Heart right ventricle (tissue), 16 donors: ENCODE results near the gene ALDH3B2. TPM values are rescaled to one million over a fixed set of nuclear protein-coding genes. Genes with fewer than 3 reads are reported as not detected.

Experiments
- ATAC-seq, 8 donors: fragments of 200-7000 bp; cut with Tn5 transposase; one replicate each; pipeline ENCODE4 v1.9.1; 2020; ENCODE audit warnings: mild to moderate bottlenecking in 8 of 8, moderate library complexity in 8 of 8, moderate number of reproducible peaks in 1 of 8
- DNase-seq, 2 donors: peaks; one replicate each; pipeline ENCODE4 v3.0.0-alpha.2; 2020
- H3K27ac ChIP-seq, 10 donors: fragments of 200-600 bp; sonication (generic) in 2 of 10; one replicate each; pipeline versions ENCODE4 v1.5.0 to v1.8.0; 2020 to 2022; ENCODE audit warnings: mild to moderate bottlenecking in 3 of 10
- H3K27me3 ChIP-seq, 7 donors: fragments of 200-600 bp; one replicate each; pipeline ENCODE4 v1.8.0; 2021 to 2022; ENCODE audit warnings: mild to moderate bottlenecking in 2 of 7
- H3K36me3 ChIP-seq, 9 donors: fragments of 200-600 bp; sonication (generic) in 1 of 9; one replicate each; pipeline versions ENCODE4 v1.5.0 to v1.8.0; 2020 to 2022; ENCODE audit warnings: mild to moderate bottlenecking in 2 of 9
- H3K4me1 ChIP-seq, 9 donors: fragments of 200-600 bp; sonication (generic) in 1 of 9; one replicate each; pipeline versions ENCODE4 v1.5.0 to v1.8.0; 2020 to 2022; ENCODE audit warnings: mild to moderate bottlenecking in 4 of 9
- H3K4me3 ChIP-seq, 10 donors: fragments of 200-600 bp; sonication (generic) in 2 of 10; one replicate each; pipeline versions ENCODE4 v1.5.0 to v1.8.0; 2020 to 2022; ENCODE audit warnings: mild to moderate bottlenecking in 7 of 10, moderate library complexity in 2 of 10
- H3K9me3 ChIP-seq, 11 donors: fragments of 200-600 bp in 10 of 11; sonication (generic) in 2 of 11; one replicate each; pipeline versions ENCODE4 v1.5.0 to v1.8.0; 2013 to 2022; ENCODE audit warnings: mild to moderate bottlenecking in 2 of 11, control low read depth in 1 of 11, moderate library complexity in 1 of 11
- WGBS, 2 donors: extraction: QIAGEN DNeasy Blood & Tissue Kit; methylation state at CpG; one replicate each; pipeline ENCODE4 v1.1.7; 2013; ENCODE audit warnings: inconsistent platforms in 1 of 2; 5-methylcytosine and 5-hydroxymethylcytosine counted together
- intact Hi-C, 10 donors: fragments of 100-400 bp; cut with DNase I; formaldehyde crosslinking; loops; one replicate each; pipeline versions ENCODE4 v1.11.1 to v1.14.2; 2022
- polyA plus RNA-seq, 2 donors: library from polyadenylated mRNA; stranded (reverse); fragments of 200-250 nt; gene quantifications; one replicate each; pipeline ENCODE4 v1.2.3, GENCODE V29; 2013
- total RNA-seq, 10 donors: library from RNA; stranded (reverse); fragmentation: NEBNext Ultra II Directional in 3 of 10; extraction: Animal tissue kit (Norgen Biotek cat#: 25700) in 3 of 10; gene quantifications; one replicate each; pipeline versions ENCODE4 v1.2.1 to v1.2.4, GENCODE V29; 2021 to 2023
- TF ChIP-seq, protein P1 (sequence below), 9 donors: fragments of 200-600 bp; sonication (generic) in 2 of 9; IDR thresholded peaks; one replicate each; pipeline versions ENCODE4 v1.5.0 to v1.8.0; 2021 to 2022; ENCODE audit warnings: antibody characterized with exemption in 9 of 9, mild to moderate bottlenecking in 5 of 9, moderate library complexity in 1 of 9
- donor health status: Arrhythmogenic right ventricular cardiomyopathy.
- donor health status: ischemic (EF 13 %, LVEDD 7.1; RV severe dilation, severe dysfunction).
- donor health status: healthy with polysubstance abuse.
- donor health status: DM: no; HTN: yes; CAD: no.
- donor health status: DM: no; HTN: no; CAD: no.
- donor health status: ischemic (EF 25% LVEDD 6.9; RV normal size, moderate dysfunction).
- donor health status: ischemic (EF 25% LVEDD 5.7; RV mildly dilated, moderate dysfunction).
- donor health status: healthy.
- donor health status: DM: yes; HTN: yes; CAD: no.
- donor health status: Ischemic cardiomyopathy.
- donor health status: ischemic (EF 35%, LVEDD 5.7; RV mildly dilated, moderate dysfunction).
- donor health status: nonischemic (EF 11% LVEDD 7.7; RV severe dilation, severe dysfunction).
- donor health status: DM: yes; HTN: yes; CAD: no.
- donor health status: PGD.
- donor health status: ischemic (EF 29% LVEDD 5.4; RV normal size, mild dysfunction).
- donor health status: nonischemic (EF 23%, LVEDD 6.1; RV moderate dilation, normal function).

The ALDH3B2 gene
- total and polyA plus RNA-seq, 12 donors = 0.03 TPM; not detected in 11

DNA sequence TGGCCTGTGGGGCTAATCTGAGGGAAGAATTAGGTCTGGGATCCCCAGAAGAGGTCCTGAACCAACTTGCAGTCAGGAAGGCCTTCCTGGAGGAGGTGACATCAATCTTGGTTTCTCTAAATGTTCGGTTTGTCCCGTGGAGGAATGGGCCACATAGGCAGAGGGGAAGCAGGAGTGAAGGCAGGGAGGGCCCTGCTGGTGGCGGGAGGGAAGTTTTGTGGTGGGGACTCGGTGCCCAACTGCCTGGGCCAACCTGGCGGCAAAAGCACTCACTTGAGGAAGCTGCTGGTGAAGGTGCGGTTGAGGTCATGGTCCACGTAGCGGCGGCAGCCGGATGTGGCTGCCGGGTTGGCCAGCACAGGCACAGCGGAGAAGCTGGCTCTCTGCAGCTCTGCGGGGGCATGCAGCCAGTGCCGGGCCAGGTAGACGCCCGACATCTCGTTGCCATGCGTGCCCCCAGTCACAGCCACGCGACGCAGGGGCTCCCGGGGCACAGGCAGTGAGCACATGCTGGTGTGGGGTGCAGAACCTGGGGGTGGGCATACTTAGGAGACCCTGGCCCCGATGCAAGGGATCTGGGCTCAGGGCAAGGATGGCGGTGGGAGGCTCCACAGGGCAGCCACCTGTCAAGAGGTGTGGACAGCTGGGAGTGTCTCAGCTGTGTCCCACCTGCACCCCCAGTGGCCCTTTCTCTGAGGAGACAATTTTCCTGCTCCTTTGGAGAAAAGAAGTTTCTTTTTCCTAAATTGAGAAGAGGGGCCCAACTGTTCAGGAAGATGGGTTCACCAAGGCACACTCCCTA is 27.7 kb downstream of the ALDH3B2 start:
- DNase-seq = no peak
- peaks cover 0 to 36% (median 0%) of the 10 kb centered on the region in 9 donors for H3K4me1 ChIP-seq
- no peak overlapping the region for H3K4me3 ChIP-seq
- TF ChIP-seq, protein P1, sequence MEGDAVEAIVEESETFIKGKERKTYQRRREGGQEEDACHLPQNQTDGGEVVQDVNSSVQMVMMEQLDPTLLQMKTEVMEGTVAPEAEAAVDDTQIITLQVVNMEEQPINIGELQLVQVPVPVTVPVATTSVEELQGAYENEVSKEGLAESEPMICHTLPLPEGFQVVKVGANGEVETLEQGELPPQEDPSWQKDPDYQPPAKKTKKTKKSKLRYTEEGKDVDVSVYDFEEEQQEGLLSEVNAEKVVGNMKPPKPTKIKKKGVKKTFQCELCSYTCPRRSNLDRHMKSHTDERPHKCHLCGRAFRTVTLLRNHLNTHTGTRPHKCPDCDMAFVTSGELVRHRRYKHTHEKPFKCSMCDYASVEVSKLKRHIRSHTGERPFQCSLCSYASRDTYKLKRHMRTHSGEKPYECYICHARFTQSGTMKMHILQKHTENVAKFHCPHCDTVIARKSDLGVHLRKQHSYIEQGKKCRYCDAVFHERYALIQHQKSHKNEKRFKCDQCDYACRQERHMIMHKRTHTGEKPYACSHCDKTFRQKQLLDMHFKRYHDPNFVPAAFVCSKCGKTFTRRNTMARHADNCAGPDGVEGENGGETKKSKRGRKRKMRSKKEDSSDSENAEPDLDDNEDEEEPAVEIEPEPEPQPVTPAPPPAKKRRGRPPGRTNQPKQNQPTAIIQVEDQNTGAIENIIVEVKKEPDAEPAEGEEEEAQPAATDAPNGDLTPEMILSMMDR (IDR thresholded peaks at IDR 0.05) = no peak
- peaks cover 0 to 7% (median 0%) of the 10 kb centered on the region in 11 donors for H3K9me3 ChIP-seq
- intact Hi-C loops = loop anchor here in 1 of 10 donors (10.0 kb wide), 1 partner anchor 148 kb away; no protein-coding TSS in a partner anchor
- no peak overlapping the region for H3K27ac ChIP-seq
- no peak for ATAC-seq
- H3K36me3 ChIP-seq = no peaks in the 10 kb centered on the region
- H3K27me3 ChIP-seq = peaks cover 0 to 36% (median 20%) of the 10 kb centered on the region in 7 donors
- WGBS, 2 donors = 82 to 87% methylated on average over 24 of the region's 24 CpGs

DNA sequence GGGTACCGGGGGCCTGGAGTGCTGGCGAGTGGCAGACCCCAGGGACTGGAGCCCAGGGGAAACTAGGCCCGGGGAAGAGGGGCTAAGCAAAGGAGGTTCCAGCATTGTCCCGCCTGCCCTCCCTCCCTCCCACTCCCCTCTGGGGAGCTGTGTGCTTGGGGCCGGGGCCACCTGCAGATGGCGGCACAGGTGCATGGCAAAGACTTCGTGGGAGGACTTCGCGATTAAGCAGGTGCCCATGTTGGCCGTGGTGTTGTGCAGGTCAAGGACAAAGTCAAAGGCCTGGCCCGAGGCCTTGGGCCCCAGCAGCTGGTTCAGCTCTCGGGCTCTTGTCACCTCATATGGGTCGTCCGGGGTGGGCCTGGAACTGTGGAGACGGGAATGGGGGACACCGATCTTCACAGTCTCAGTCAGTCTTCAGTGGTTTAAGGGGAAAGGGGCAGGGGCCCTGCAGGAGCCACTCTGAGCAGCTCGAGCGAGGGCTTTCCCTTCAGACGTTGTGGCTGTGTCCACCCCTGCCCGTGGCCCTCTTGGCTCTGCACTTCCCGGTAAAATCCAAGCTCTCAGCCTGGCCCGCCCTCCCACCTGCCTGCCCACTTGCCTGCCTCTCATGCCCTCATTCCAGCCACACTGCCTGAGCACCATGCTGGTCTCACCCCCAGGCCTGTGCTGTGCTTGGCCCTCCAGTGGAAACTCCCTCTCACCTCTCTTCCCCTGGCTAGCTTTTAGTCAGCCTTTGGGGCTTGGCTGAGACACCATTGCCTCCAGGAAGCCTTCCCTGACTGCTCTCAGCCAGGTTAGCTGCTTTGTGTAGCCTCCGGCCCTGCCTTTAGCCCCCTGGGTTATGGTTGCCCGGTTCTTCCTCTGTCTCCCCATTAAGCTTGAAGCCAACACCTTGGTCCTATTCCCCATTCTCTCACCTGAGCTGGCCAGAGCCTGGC is 28.6 kb downstream of the ALDH3B2 start:
- DNase-seq = no peak
- WGBS, 2 donors = 73 to 79% methylated on average over 24 of the region's 24 CpGs
- intact Hi-C loops = loop anchor here in 1 of 10 donors (10.0 kb wide), 1 partner anchor 149 kb away; no protein-coding TSS in a partner anchor
- TF ChIP-seq, protein P1 (IDR thresholded peaks at IDR 0.05) = no peak
- peaks cover 0 to 7% (median 0%) of the 10 kb centered on the region in 11 donors for H3K9me3 ChIP-seq
- H3K27me3 ChIP-seq = peaks cover 0 to 36% (median 21%) of the 10 kb centered on the region in 7 donors
- ATAC-seq = no peak
- H3K27ac ChIP-seq = no peak overlapping the region
- peaks cover 0 to 36% (median 0%) of the 10 kb centered on the region in 9 donors for H3K4me1 ChIP-seq
- H3K36me3 ChIP-seq = no peaks in the 10 kb centered on the region
- no peak overlapping the region for H3K4me3 ChIP-seq

DNA sequence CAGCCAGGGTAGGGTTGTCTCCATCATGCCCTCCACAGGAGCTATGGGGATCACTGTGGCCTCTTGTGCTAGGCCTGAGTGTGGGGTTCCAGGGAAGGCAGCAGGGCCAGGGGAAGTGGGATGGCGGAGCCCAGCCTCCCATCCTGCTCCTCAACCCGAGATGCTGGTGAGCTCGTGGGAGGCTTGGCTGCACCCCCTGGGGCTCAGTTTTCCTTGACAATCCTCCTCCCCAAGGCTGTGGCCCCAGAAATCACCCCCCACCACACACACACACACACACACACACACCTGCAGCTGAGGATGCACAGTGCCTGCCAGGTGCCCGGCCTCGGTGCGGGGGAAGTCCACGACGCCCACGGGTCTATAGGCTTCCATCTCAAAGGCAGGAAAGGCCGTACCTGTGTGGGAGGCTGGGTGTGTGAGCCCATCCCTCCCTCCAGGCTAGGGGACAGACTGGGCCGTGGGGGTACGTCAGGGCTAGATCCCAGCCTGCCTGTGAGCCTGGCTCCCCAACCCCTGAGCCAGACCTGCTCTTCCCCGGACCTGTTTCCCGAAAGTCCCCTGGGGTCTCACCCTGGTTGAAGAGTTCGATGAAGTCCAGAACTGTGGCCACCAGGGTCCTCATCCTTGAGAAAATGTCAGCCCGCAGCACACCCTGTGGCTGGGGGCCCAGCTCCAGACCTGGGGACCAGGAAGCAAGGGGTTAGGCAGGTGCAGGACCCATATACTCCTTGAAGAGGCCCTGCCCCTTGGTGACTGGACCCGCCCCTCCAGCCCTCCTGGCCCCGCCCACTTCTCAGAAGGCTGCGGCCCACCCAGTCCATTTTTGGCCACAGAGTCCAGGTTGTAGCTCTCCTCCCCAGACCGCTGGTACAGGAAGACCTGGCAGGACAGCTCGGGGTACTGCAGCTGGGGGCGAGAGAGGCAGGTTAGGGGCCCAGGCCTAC is 29.7 kb downstream of the ALDH3B2 start:
- peaks cover 0 to 7% (median 0%) of the 10 kb centered on the region in 11 donors for H3K9me3 ChIP-seq
- H3K4me3 ChIP-seq = no peak overlapping the region
- peaks cover 0 to 39% (median 21%) of the 10 kb centered on the region in 7 donors for H3K27me3 ChIP-seq
- TF ChIP-seq, protein P1 (IDR thresholded peaks at IDR 0.05) = no peak
- ATAC-seq (no peak), DNase-seq (no peak)
- WGBS, 2 donors = 88 to 91% methylated on average over 22 of the region's 22 CpGs
- H3K36me3 ChIP-seq = no peaks in the 10 kb centered on the region
- intact Hi-C loops = loop anchor here in 1 of 10 donors (10.0 kb wide), 1 partner anchor 150 kb away; no protein-coding TSS in a partner anchor
- H3K27ac ChIP-seq = no peak overlapping the region
- peaks cover 0 to 28% (median 0%) of the 10 kb centered on the region in 9 donors for H3K4me1 ChIP-seq
